ENCODE measurements around the gene SLC25A17.
"Not testable (repeated sequence)": the region's sequence is repeated elsewhere in the genome, so short reads cannot be mapped to it uniquely, and the experiment has no call there.

SLC25A17 gene, protein sequence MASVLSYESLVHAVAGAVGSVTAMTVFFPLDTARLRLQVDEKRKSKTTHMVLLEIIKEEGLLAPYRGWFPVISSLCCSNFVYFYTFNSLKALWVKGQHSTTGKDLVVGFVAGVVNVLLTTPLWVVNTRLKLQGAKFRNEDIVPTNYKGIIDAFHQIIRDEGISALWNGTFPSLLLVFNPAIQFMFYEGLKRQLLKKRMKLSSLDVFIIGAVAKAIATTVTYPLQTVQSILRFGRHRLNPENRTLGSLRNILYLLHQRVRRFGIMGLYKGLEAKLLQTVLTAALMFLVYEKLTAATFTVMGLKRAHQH

GRCh38 chr22:40818747-40819598 lies at the start of gene SLC25A17:
Gene SLC25A17 (minus strand): TSS chr22:40819346. CDS start chr22:40819248, 98 bp downstream.
- DNase-seq, result peak; percentile 77

DNA sequence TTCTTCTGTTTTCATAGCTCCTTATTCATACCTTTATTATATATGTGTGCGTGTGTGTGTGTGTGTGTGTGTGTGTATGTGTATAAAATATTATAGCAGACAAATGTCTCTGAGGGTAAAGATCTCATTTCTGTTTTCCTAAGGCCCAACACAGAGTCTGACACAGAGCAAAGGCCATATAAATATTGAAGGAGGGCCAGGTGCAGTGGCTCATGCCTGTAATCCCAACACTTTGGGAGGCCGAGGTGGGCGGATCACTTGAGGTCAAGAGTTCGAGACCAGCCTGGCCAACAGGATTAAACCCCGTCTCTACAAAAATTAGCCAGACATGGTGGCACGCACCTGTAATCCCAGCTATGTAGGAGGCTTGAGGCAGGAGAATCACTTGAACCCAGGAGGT lies 49.2 kb upstream of the SLC25A17 start:
- DNase-seq, result not testable (repeated sequence)

GRCh38 chr22:40867109-40867508 lies 48.0 kb upstream of the SLC25A17 start:
- DNase-seq, result no peak

DNA sequence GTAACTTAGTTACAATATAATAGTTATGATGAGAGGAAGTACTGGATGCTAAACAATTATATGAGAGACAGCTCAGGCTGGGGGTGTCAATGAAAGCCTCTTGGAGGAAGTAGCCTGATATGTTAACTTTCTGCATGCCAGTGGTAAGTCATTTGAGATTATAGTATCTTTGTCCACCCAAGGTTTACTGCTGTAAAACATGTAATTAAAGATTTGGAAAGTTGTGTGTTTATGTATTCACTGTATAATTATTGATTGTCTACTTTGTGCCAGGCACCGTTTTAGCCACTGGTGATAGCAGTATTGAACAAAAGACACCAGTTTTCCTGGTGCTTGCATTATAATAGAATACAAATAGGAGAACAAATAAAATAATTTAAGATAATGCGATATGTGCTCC lies 43.4 kb upstream of the SLC25A17 start:
- no peak for DNase-seq

DNA sequence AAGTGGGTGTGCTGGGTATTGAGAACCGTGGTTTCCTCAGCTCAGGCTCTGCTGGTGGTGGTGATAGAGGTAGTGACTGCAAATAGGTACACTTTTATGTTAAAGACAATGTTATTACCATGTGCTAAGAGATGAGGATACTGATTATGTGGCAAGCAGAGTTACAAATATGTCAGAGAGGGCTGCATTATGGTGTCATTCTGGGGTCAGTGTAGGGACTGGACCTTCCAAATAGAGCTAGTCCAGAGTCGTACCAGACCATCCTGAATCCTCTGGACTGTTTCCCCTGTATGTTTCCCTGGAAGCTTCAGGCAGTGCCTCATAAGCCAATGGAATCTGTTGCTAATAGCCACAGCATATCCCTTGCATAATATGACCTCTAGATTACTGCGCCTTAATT lies 42.9 kb upstream of the SLC25A17 start, which contains the start of gene DNAJB7:
Gene DNAJB7, minus strand, starts transcription at position 101 of the 400 bp plus-strand sequence. CDS start 119 bp downstream, outside the sequence.
- no peak for DNase-seq

DNA sequence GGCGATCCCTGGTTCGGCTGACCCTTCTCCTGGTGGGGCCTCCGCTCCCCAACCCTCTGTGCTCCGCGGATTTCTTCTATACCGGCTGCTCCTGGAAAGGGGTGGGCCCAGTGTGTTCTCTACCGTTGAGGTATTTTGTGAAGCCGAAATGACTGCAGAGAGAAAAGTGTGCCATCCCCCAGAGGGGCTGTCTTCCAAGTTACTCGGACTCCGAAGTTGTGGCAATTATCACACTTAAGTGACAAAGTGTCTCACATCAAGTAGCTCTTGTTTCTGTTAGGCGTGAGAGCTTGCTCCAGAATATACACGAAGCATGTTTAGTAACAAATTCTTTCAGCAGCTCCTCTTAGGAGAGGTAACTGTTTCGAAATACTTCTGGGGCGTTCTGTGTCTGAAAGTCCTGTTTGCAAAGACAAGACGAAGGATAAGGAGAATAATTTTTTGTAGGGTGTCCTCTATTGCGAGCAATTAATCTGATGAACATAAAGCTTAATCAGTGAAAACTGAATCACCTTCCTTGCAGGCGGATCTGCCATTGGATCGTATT lies 38.2 kb upstream of the SLC25A17 start:
- DNase-seq, result no peak

- peak; percentile 93 for DNase-seq
Measured at GRCh38 chr22:40856513-40857308, 37.6 kb upstream of the SLC25A17 start, which contains the start of the genes ST13 and XPNPEP3. Gene ST13 (minus strand): TSS chr22:40856639. CDS start chr22:40856540, 99 bp downstream. Gene XPNPEP3 (plus strand): TSS chr22:40857148. CDS start chr22:40857182, 34 bp downstream.

- peak; percentile 19 for DNase-seq
Measured at GRCh38 chr22:40855979-40856512, 36.9 kb upstream of the SLC25A17 start.

DNA sequence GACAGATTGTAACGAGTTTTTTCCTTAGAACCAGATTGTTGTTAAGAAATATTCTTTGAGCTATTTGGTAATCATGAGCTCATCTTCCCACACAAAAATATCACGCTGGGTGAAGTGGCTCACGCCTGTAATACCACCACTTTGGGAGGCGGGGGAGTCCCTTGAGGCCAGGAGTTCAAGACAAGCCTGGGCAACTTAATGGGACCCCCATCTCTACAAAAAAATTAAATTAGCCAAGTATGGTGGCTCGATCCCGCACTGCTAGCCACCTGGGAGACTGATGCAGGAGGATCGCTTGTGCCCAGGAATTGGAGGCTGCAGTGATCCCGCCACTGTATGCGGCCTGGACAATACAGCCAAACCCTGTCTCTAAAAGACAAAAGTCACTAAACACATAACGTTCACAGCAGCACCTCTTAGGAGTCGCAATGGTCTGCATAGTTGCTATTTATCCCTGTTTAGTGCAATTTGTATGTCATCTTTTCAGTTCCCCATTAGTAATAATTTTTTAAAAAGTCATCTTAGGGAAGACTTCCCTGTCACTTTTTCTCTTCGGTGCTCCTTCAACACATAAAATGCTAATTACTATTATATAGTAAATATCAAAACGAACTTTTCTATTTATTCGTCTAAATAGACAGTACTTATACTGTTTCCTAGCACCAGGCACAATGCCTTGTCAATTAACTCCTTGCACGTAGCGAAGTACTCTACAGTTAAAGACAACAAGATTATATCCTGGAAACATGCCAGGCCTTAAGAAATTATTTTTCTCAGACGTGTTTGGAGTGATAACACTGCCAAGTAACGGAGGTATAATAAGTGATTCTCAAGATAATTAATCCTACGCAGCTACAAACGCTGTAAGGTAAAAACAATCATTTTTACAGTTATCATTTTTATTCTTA lies 36.2 kb upstream of the SLC25A17 start:
- peak; percentile 16 for DNase-seq

- peak; percentile 15 for DNase-seq
Measured at GRCh38 chr22:40853961-40854360, 34.8 kb upstream of the SLC25A17 start.

DNA sequence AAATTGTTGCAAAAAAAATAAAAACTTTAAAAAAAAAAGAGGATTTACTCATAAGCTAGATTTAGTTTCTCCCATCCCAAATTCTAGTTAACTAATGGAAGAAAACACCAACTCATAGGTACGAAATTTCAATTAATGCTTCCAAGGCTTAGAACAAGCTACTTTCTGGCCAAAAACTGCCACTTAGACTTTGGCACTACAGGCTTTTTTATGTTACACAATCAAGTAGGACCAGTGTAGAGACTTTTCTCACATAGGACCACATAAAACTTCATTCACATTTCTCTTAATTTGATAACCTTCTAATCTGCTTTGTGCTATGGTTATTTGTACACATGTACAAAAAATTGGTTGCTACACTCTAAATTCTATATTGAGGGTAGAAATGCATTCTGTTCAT lies 34.2 kb upstream of the SLC25A17 start:
- DNase-seq, result no peak

DNA sequence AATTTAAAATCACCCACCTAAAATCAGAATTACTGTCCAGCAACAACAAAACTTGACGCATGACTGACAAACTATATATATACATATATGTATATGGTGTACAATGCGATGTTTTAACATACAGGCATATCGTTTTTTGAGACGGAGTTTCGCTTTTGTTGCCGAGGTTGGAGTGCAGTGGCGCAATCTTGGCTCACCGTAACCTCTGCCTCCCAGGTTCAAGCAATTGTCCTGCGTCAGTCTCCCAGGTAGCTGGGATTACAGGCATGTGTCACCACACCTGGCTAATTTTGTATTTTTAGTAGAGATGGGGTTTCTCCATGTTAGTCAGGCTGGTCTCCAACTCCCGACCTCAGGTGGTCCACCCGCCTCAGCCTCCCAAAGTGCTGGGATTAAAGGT lies 26.7 kb upstream of the SLC25A17 start:
- DNase-seq, result not testable (repeated sequence)

DNA sequence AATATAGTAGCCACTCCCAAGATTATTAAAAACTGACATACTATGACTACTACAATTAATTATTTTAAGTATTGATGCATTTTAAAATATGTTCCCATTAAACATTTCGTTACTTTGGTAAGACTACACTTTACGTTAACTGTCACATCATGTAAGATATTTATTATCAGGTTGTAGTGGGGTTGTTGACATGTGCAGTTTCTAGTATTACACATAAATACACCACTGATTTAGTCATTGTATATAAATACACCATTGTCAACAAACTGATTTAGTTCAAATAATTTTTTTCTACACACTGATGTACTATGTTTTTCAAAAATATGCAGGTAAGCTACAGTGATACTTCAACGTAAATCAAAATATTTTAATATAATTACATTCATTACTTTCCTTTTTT lies 25.8 kb upstream of the SLC25A17 start:
- no peak for DNase-seq

- DNase-seq, result no peak
Measured at GRCh38 chr22:40838486-40838885, 19.3 kb upstream of the SLC25A17 start.

DNA sequence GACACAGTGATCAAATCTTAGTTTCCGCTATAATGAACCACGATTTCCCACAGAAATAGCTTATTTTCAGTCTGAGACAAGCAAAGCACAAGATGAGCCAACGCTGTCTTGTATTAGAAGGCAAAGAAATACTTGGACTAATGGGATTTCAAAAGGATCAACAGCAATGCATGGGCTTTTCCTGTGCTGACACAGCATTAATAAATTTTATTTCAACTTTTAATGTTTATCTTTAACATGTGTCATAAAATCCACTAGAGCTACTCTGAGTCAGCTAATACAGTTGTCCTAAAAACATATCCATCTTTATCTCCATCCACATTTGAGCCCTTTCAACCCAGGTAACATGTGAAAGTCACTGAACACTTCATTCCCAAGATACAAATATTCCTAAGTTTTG lies 15.5 kb upstream of the SLC25A17 start:
- no peak for DNase-seq

DNA sequence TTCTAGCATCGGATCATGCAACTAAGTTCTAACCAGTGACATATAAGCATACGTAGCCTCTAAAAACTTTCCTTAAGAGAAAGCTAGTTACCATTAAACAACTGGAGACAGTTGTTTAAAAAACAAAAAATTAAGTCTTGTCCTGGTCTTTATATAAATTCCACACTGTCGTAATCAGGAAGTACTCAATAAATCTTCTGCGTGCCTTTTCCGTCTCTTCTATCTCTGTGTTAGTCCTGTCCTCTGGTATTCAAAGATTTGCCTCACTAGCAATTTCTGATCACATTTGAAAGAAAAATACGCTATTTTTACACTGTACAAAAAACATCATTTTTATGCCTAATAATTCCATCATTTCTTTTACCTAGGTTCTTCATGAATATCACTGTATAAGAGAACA lies 10.0 kb upstream of the SLC25A17 start:
- DNase-seq, result no peak

DNA sequence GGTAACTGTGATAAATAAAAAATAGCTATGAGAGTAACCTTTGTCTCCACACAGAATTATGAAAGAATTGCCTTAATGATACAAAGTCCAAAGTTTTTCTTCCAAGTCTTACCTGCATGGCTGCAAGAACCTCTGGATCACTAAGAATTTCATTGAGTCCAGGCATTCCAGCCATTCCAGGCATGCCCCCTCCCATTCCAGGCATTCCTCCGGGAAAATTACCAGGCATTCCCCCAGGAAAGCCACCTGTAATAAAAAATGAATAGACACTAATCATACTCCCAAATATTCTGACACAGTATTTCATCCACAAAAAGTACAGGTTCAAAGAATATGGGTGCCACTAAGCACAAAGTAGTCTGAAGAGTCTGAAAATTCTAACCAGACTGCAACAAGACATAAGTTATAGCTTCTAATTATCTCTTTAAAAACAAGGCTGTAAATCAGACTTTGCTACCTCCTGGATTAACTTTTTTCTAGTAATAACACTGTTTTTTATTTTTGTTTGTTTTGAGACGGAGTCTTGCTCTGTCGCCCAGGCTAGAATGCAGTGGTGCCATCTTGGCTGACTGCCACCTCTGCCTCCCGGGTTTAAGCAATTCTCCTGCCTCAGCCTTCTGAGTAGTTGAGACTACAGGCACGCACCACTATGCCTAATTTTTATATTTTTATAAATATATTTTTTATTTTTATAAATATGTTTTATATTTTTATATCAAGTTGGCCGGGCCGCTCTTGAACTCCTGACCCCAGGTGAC lies 8.0 kb upstream of the SLC25A17 start:
- DNase-seq, result no peak

DNA sequence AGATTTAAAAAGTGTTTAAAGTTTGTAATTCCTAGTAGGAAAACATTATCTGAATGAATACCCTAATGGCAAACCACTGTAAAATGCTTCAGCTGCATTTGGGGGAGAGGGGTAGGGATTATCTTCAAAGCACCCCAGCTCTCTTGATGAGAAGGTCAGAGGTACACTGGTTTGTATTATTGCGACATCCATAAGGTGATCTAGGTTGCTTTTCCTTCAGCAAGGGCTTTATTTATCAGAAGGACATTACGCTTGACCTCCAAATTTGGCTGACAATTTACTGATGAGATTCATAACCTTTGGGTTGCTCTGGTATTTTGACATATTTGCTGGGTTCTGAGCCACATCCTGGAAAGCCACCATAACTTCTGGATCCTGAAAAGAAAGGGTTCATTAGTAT lies 7.1 kb upstream of the SLC25A17 start:
- DNase-seq, result not testable (repeated sequence)

GRCh38 chr22:40823426-40823825 lies 4.3 kb upstream of the SLC25A17 start:
- DNase-seq, result no peak

DNA sequence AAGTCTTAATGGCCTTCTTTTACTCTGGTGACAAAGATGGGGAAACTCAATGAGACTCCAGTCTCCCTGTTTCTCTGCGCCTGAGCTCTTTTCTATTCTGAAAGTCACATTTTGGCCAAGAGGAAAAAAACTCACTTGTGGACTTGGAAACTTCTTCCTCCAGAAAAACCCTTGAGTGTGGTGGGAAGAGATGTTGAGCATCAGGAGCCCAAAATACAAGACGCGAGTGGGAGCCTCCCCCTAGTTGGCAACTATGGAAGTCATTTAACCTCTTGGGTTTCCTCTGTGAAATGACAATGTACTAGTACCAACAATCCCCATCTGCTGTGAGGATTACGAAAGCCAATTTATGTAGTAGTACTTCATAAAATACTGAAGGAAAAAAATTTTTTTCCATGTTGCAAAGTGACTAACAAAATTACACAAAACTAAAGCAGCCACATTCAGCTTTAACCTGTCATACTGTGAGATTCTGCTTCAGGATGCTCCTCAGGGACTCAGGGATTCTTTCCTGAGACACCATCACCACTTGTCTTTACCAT lies 524 bp upstream of the SLC25A17 start:
- DNase-seq, result peak; percentile 49
